Heart right ventricle (tissue), 16 donors: Measurements from ENCODE around the gene MMP28. TPM values are rescaled to one million over a fixed set of nuclear protein-coding genes. Genes with fewer than 3 reads are reported as not detected.

ENCODE experiments used
- ATAC-seq, 8 donors: fragments of 200-7000 bp; cut with Tn5 transposase; one replicate each; pipeline ENCODE4 v1.9.1; 2020; ENCODE audit warnings: mild to moderate bottlenecking in 8 of 8, moderate library complexity in 8 of 8, moderate number of reproducible peaks in 1 of 8
- DNase-seq, 2 donors: peaks; one replicate each; pipeline ENCODE4 v3.0.0-alpha.2; 2020
- H3K27ac ChIP-seq, 10 donors: fragments of 200-600 bp; sonication (generic) in 2 of 10; one replicate each; pipeline versions ENCODE4 v1.5.0 to v1.8.0; 2020 to 2022; ENCODE audit warnings: mild to moderate bottlenecking in 3 of 10
- H3K27me3 ChIP-seq, 7 donors: fragments of 200-600 bp; one replicate each; pipeline ENCODE4 v1.8.0; 2021 to 2022; ENCODE audit warnings: mild to moderate bottlenecking in 2 of 7
- H3K36me3 ChIP-seq, 9 donors: fragments of 200-600 bp; sonication (generic) in 1 of 9; one replicate each; pipeline versions ENCODE4 v1.5.0 to v1.8.0; 2020 to 2022; ENCODE audit warnings: mild to moderate bottlenecking in 2 of 9
- H3K4me1 ChIP-seq, 9 donors: fragments of 200-600 bp; sonication (generic) in 1 of 9; one replicate each; pipeline versions ENCODE4 v1.5.0 to v1.8.0; 2020 to 2022; ENCODE audit warnings: mild to moderate bottlenecking in 4 of 9
- H3K4me3 ChIP-seq, 10 donors: fragments of 200-600 bp; sonication (generic) in 2 of 10; one replicate each; pipeline versions ENCODE4 v1.5.0 to v1.8.0; 2020 to 2022; ENCODE audit warnings: mild to moderate bottlenecking in 7 of 10, moderate library complexity in 2 of 10
- H3K9me3 ChIP-seq, 11 donors: fragments of 200-600 bp in 10 of 11; sonication (generic) in 2 of 11; one replicate each; pipeline versions ENCODE4 v1.5.0 to v1.8.0; 2013 to 2022; ENCODE audit warnings: mild to moderate bottlenecking in 2 of 11, control low read depth in 1 of 11, moderate library complexity in 1 of 11
- WGBS, 2 donors: extraction: QIAGEN DNeasy Blood & Tissue Kit; methylation state at CpG; one replicate each; pipeline ENCODE4 v1.1.7; 2013; ENCODE audit warnings: inconsistent platforms in 1 of 2; 5-methylcytosine and 5-hydroxymethylcytosine counted together
- intact Hi-C, 10 donors: fragments of 100-400 bp; cut with DNase I; formaldehyde crosslinking; loops; one replicate each; pipeline versions ENCODE4 v1.11.1 to v1.14.2; 2022
- polyA plus RNA-seq, 2 donors: library from polyadenylated mRNA; stranded (reverse); fragments of 200-250 nt; gene quantifications; one replicate each; pipeline ENCODE4 v1.2.3, GENCODE V29; 2013
- total RNA-seq, 10 donors: library from RNA; stranded (reverse); fragmentation: NEBNext Ultra II Directional in 3 of 10; extraction: Animal tissue kit (Norgen Biotek cat#: 25700) in 3 of 10; gene quantifications; one replicate each; pipeline versions ENCODE4 v1.2.1 to v1.2.4, GENCODE V29; 2021 to 2023
- TF ChIP-seq, protein P1 (sequence below), 9 donors: fragments of 200-600 bp; sonication (generic) in 2 of 9; IDR thresholded peaks; one replicate each; pipeline versions ENCODE4 v1.5.0 to v1.8.0; 2021 to 2022; ENCODE audit warnings: antibody characterized with exemption in 9 of 9, mild to moderate bottlenecking in 5 of 9, moderate library complexity in 1 of 9
- donor health status: Arrhythmogenic right ventricular cardiomyopathy.
- donor health status: ischemic (EF 13 %, LVEDD 7.1; RV severe dilation, severe dysfunction).
- donor health status: healthy with polysubstance abuse.
- donor health status: DM: no; HTN: yes; CAD: no.
- donor health status: DM: no; HTN: no; CAD: no.
- donor health status: ischemic (EF 25% LVEDD 6.9; RV normal size, moderate dysfunction).
- donor health status: ischemic (EF 25% LVEDD 5.7; RV mildly dilated, moderate dysfunction).
- donor health status: healthy.
- donor health status: DM: yes; HTN: yes; CAD: no.
- donor health status: Ischemic cardiomyopathy.
- donor health status: ischemic (EF 35%, LVEDD 5.7; RV mildly dilated, moderate dysfunction).
- donor health status: nonischemic (EF 11% LVEDD 7.7; RV severe dilation, severe dysfunction).
- donor health status: DM: yes; HTN: yes; CAD: no.
- donor health status: PGD.
- donor health status: ischemic (EF 29% LVEDD 5.4; RV normal size, mild dysfunction).
- donor health status: nonischemic (EF 23%, LVEDD 6.1; RV moderate dilation, normal function).

The MMP28 gene
- total and polyA plus RNA-seq, 12 donors = 1.4 to 7.4 (median 2.3) TPM

DNA sequence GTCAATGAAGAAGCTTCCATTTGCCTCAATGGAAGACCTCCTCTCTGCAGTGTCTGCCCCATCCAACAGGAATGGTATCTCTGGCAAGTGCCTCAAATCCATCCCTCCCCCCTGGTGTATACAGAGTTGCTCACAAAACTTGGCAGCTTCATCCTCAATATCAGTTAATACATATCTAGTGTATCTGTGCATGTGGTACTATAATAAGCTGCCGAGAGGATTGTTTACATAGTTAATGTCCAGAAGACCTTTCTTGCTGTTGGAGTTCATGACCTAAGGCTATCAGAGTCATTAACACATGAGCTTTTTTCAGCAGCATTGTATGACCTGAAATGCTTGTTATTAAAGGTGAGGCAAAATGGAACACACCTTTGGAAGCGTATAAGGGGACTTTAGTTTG is 78.0 kb downstream of the MMP28 start:
- WGBS, 2 donors = 40 to 57% methylated on average over 2 of the region's 2 CpGs
- Histone ChIP-seq H3K4me3 (no peak overlapping the region), H3K4me1 (peaks cover 9 to 52% (median 33%) of the 10 kb centered on the region in 9 donors), H3K36me3 (peaks cover 0 to 95% (median 14%) of the 10 kb centered on the region in 9 donors), H3K27me3 (no peaks in the 10 kb centered on the region), H3K27ac (peak overlapping the region; percentile 26 to 85 (median 39)), H3K9me3 (no peaks in the 10 kb centered on the region)
- ATAC-seq = peak in 2 of 8 donors; percentile 19 to 36
- intact Hi-C loops = no loop called here
- DNase-seq = no peak
- TF ChIP-seq, protein P1, sequence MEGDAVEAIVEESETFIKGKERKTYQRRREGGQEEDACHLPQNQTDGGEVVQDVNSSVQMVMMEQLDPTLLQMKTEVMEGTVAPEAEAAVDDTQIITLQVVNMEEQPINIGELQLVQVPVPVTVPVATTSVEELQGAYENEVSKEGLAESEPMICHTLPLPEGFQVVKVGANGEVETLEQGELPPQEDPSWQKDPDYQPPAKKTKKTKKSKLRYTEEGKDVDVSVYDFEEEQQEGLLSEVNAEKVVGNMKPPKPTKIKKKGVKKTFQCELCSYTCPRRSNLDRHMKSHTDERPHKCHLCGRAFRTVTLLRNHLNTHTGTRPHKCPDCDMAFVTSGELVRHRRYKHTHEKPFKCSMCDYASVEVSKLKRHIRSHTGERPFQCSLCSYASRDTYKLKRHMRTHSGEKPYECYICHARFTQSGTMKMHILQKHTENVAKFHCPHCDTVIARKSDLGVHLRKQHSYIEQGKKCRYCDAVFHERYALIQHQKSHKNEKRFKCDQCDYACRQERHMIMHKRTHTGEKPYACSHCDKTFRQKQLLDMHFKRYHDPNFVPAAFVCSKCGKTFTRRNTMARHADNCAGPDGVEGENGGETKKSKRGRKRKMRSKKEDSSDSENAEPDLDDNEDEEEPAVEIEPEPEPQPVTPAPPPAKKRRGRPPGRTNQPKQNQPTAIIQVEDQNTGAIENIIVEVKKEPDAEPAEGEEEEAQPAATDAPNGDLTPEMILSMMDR (IDR thresholded peaks at IDR 0.05) = no peak

DNA sequence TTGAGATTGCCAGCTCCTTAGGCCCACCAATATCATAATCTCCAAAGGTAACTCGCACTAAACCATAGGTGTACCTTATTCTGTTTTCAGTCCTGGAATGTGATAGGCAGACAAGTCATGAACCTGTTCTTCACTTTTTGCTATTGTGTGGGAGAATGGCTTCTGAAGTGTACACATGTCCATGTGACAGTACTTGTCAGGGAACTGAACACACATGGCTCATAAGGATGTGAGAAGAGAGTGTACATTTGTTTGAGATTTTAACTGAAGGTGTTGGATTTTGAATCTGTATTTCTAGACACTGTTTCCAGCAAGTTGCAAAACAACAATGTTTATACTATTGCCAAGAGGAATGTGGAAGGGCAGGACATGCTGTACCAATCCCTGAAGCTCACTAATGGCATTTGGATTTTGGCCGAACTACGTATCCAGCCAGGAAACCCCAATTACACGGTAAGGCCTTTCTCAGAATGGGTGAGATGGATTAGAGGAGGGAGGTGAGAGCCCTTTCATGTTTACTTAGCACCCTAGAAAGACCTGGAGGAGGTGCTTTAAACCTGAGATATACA is 78.5 kb downstream of the MMP28 start:
- intact Hi-C loops = no loop called here
- peak in 4 of 8 donors; percentile 32 to 80 (median 69) for ATAC-seq
- Histone ChIP-seq H3K27me3 (no peaks in the 10 kb centered on the region), H3K27ac (peak overlapping the region; percentile 26 to 85 (median 43)), H3K9me3 (no peaks in the 10 kb centered on the region), H3K36me3 (peaks cover 0 to 95% (median 9%) of the 10 kb centered on the region in 9 donors), H3K4me3 (no peak overlapping the region), H3K4me1 (peaks cover 9 to 57% (median 38%) of the 10 kb centered on the region in 9 donors)
- WGBS, 2 donors = 58 to 71% methylated on average over 4 of the region's 4 CpGs
- DNase-seq = no peak
- TF ChIP-seq, protein P1 (IDR thresholded peaks at IDR 0.05) = no peak

DNA sequence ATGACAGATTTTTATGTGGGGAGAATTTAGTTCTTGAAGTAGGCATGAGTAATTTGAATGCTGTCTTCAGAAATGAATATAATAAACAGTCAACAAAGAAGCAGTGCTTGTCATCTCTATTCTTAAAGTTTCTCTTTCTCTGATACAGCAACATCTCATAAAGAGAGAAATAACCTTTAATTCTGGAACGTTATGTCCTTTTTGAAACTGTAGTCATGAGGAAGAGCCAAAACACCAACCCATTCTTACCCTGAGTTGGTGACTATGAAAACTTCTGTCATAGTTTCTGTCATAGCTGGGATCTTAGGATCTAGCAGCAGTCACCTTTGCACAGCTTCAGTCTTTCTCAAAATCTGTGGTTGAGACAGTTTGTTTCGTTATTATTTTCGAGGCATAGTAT is 79.3 kb downstream of the MMP28 start:
- intact Hi-C loops = no loop called here
- Histone ChIP-seq H3K36me3 (peaks cover 0 to 95% (median 5%) of the 10 kb centered on the region in 9 donors), H3K27me3 (no peaks in the 10 kb centered on the region), H3K4me3 (no peak overlapping the region), H3K4me1 (peaks cover 9 to 60% (median 38%) of the 10 kb centered on the region in 9 donors), H3K9me3 (no peaks in the 10 kb centered on the region), H3K27ac (peak overlapping the region in 7 of 10 donors; percentile 29 to 87 (median 72))
- DNase-seq (no peak), ATAC-seq (no peak)
- 82 to 92% methylated on average over 3 of the region's 3 CpGs for WGBS, 2 donors
- TF ChIP-seq, protein P1 (IDR thresholded peaks at IDR 0.05) = no peak

Other genes with a start within 250 kb of the MMP28 start
- gene SLFN14, start 234.8 kb downstream of the MMP28 start, total RNA-seq = under 1 TPM in 1 of 10 donors, not detected in 9; 0.09 TPM
- not detected for gene SLFN14, start 234.8 kb downstream of the MMP28 start, polyA plus RNA-seq
- 10 to 100 TPM in 2 of 10 donors, 1 to 10 TPM in 8; 6.6 to 11.2 (median 9.0) TPM for gene PEX12, start 217.1 kb downstream of the MMP28 start, total RNA-seq
- gene PEX12, start 217.1 kb downstream of the MMP28 start, polyA plus RNA-seq = 1 to 10 TPM; 2.6 to 3.6 TPM
- 100 to 1,000 TPM; 107 to 173 (median 130) TPM for gene AP2B1, start 208.3 kb downstream of the MMP28 start, total RNA-seq
- 10 to 100 TPM; 20.0 to 38.8 TPM for gene AP2B1, start 208.3 kb downstream of the MMP28 start, polyA plus RNA-seq
- 10 to 100 TPM in 9 of 10 donors, 1 to 10 TPM in 1; 9.0 to 26.2 (median 11.9) TPM for gene RASL10B, start 64.0 kb downstream of the MMP28 start, total RNA-seq
- gene RASL10B, start 64.0 kb downstream of the MMP28 start, polyA plus RNA-seq = 1 to 10 TPM; 3.9 to 6.9 TPM
- under 1 TPM in 6 of 10 donors, not detected in 4; 0.09 to 0.89 (median 0.14) TPM for gene GAS2L2, start 42.4 kb downstream of the MMP28 start, total RNA-seq
- gene GAS2L2, start 42.4 kb downstream of the MMP28 start, polyA plus RNA-seq = under 1 TPM; 0.03 to 0.15 TPM
- not detected for gene C17orf50, start 34.8 kb downstream of the MMP28 start, total RNA-seq
- gene C17orf50, start 34.8 kb downstream of the MMP28 start, polyA plus RNA-seq = not detected
- gene TAF15, start 13.8 kb upstream of the MMP28 start, total RNA-seq = 100 to 1,000 TPM; 102 to 158 (median 135) TPM
- 10 to 100 TPM; 56.1 to 72.2 TPM for gene TAF15, start 13.8 kb upstream of the MMP28 start, polyA plus RNA-seq
- gene HEATR9, start 73.2 kb upstream of the MMP28 start, total RNA-seq = not detected
- not detected for gene HEATR9, start 73.2 kb upstream of the MMP28 start, polyA plus RNA-seq
- 10 to 100 TPM in 1 of 10 donors, 1 to 10 TPM in 6, under 1 TPM in 3; 0.47 to 29.8 (median 1.3) TPM for gene CCL5, start 84.7 kb upstream of the MMP28 start, total RNA-seq
- 1 to 10 TPM; 1.5 to 1.8 TPM for gene CCL5, start 84.7 kb upstream of the MMP28 start, polyA plus RNA-seq
- gene RDM1, start 135.1 kb upstream of the MMP28 start, total RNA-seq = 1 to 10 TPM in 1 of 10 donors, under 1 TPM in 1, not detected in 8; 0.46 to 1.3 TPM
- not detected for gene RDM1, start 135.1 kb upstream of the MMP28 start, polyA plus RNA-seq
- gene LYZL6, start 148.1 kb upstream of the MMP28 start, total RNA-seq = not detected
- gene LYZL6, start 148.1 kb upstream of the MMP28 start, polyA plus RNA-seq = not detected
- not detected for gene CCL16, start 185.9 kb upstream of the MMP28 start, total RNA-seq
- gene CCL16, start 185.9 kb upstream of the MMP28 start, polyA plus RNA-seq = under 1 TPM; 0.03 to 0.88 TPM
- gene CCL14, start 191.1 kb upstream of the MMP28 start, total RNA-seq = 10 to 100 TPM in 2 of 10 donors, 1 to 10 TPM in 8; 1.0 to 16.4 (median 5.1) TPM
- gene CCL14, start 191.1 kb upstream of the MMP28 start, polyA plus RNA-seq = 10 to 100 TPM; 28.6 to 77.3 TPM
- not detected for gene CCL15, start 205.9 kb upstream of the MMP28 start, total RNA-seq
- gene CCL15, start 205.9 kb upstream of the MMP28 start, polyA plus RNA-seq = not detected
- 1 to 10 TPM in 1 of 10 donors, not detected in 9; 1.6 TPM for gene CCL23, start 222.3 kb upstream of the MMP28 start, total RNA-seq
- gene CCL23, start 222.3 kb upstream of the MMP28 start, polyA plus RNA-seq = 1 to 10 TPM in 1 of 2 donors, under 1 TPM in 1; 0.38 to 1.5 TPM